ENCODE results near the gene RPS26. TPM values are rescaled to one million over a fixed set of nuclear protein-coding genes. Genes with fewer than 3 reads are reported as not detected.
A peak's percentile ranks its signal among the peaks of the same experiment; 100 is the strongest.

The RPS26 gene
- 100 to 1,000 TPM in 3 of 6 donors, 10 to 100 TPM in 3; 15.3 to 570 (median 150) TPM for total RNA-seq

DNA sequence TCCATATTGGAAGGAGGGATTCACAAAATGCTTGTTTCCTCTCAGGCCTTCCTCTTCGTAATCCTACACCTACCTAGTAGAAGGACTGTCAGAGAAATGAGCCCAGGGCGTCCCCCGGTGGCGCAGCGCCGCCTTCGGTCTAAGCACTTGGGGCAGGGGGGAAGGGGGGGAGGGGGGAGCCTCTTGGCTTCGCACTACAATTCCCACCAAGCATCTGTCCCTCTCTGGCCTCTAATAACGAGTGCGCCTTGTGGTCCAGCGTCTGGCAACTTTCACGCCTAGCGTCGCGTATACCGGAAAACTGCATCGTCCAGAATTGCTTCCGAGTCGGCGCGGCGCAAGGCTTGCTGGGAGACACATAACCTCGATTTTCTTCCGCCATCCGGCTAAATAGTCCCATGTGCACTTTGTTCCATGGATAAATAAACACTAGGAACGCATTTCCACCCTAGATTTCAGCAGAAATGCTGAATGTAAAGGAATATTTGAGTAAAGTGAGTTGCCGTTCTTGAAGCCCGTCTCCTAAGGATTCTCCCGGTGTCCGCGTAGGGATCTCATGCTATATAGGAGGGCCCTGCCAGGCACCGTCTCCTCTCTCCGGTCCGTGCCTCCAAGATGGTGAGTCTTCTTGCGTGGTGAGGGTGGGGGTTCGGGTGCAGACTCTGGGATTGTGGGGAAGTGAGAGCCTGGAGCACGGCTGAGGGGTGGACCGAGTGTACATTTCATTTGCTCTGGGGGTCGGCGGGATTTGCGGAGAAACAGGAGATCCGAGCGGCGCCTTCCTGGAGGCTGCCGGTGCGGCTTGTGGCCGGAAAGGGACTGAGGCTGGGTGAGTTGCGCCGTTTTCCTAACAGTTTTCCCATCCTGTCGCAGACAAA lies at the start of gene RPS26:
TSS of gene RPS26 (plus strand) at position 367 of the 878 bp plus-strand sequence. CDS start at position 616, 249 bp downstream.
- peak; percentile 98 for ATAC-seq (ENCODE audit: low FRiP score in 2 of 2)
- Histone ChIP-seq H3K27ac (peak within 1 kb of the TSS; percentile 90 to 97 (median 92)), H3K4me3 (peak within 1 kb of the TSS; percentile 59 to 80 (median 67)), H3K36me3 (peaks cover 10 to 40% (median 24%) of the 10 kb centered on the region in 4 donors), H3K9me3 (no peaks in the 10 kb centered on the region), H3K27me3 (no peaks in the 10 kb centered on the region), H3K4me1 (peaks cover 12 to 24% (median 19%) of the 10 kb centered on the region in 4 donors)
- 0% methylated on average over 38 to 50 of the region's 50 CpGs for WGBS, 2 donors
- DNase-seq, result peak; percentile 93 to 97
- TF ChIP-seq EP300 (IDR thresholded peaks at IDR 0.05) (peak in 1 of 4 donors; percentile 61), CTCF (IDR thresholded peaks at IDR 0.05) (peak in 5 of 6 experiments; percentile 22 to 60 (median 33)), POLR2AphosphoS5 (IDR thresholded peaks at IDR 0.05) (peak; percentile 97 to 99), POLR2A (IDR thresholded peaks at IDR 0.05) (peak; percentile 55 to 98 (median 95))

DNA sequence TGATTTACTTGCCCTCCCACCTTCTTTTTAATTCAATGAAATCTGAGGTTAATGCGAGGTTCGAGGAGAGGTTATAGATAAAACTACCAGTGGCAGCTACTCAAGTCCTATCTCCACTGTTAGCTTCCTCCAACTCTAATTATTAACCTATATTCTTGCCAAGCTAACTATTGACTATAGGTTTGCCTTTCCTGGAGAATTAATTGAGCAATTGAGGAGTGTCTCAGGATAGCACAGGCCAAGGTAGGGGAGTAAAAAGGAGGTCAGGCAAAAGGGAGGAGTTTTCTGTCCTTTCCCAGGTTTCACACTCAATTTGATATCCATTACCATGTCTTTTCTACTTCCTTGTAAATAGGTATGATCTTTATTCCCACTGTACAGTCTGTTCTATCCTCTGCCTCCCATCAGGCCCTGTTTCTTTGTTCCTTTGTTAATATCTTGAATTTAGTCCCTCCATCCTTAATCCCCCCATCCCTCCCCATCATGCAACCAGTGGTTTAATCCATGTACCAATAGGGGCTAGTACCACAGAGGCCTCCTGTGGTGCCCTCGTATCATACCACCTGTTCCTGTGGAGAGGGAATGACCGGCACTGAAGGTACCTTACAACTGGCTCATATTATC lies 48.4 kb upstream of the RPS26 start:
- Histone ChIP-seq H3K36me3 (peaks cover 38 to 71% (median 57%) of the 10 kb centered on the region in 4 donors), H3K9me3 (no peaks in the 10 kb centered on the region), H3K27ac (no peak overlapping the region), H3K4me3 (no peak overlapping the region), H3K27me3 (no peaks in the 10 kb centered on the region), H3K4me1 (peaks cover 10 to 17% (median 13%) of the 10 kb centered on the region in 4 donors)
- ATAC-seq (ENCODE audit: low FRiP score in 2 of 2) (no peak), DNase-seq (no peak)
- TF ChIP-seq EP300 (IDR thresholded peaks at IDR 0.05) (no peak), POLR2AphosphoS5 (IDR thresholded peaks at IDR 0.05) (no peak), POLR2A (IDR thresholded peaks at IDR 0.05) (no peak), CTCF (IDR thresholded peaks at IDR 0.05) (no peak)
- 90 to 93% methylated on average over 4 of the region's 4 CpGs for WGBS, 2 donors

GRCh38 chr12:55995366-55995765 lies 46.4 kb upstream of the RPS26 start:
- DNase-seq, result no peak
- TF ChIP-seq POLR2A (IDR thresholded peaks at IDR 0.05) (no peak), CTCF (IDR thresholded peaks at IDR 0.05) (no peak), EP300 (IDR thresholded peaks at IDR 0.05) (no peak), POLR2AphosphoS5 (IDR thresholded peaks at IDR 0.05) (no peak)
- H3K4me1 ChIP-seq, result peaks cover 10 to 23% (median 13%) of the 10 kb centered on the region in 4 donors
- H3K4me3 ChIP-seq, result no peak overlapping the region
- no peaks in the 10 kb centered on the region for H3K9me3 ChIP-seq
- H3K36me3 ChIP-seq, result peaks cover 32 to 56% (median 42%) of the 10 kb centered on the region in 4 donors
- no peak overlapping the region for H3K27ac ChIP-seq
- no peak for ATAC-seq (ENCODE audit: low FRiP score in 2 of 2)
- 81 to 83% methylated on average over 8 of the region's 8 CpGs for WGBS, 2 donors
- no peaks in the 10 kb centered on the region for H3K27me3 ChIP-seq

DNA sequence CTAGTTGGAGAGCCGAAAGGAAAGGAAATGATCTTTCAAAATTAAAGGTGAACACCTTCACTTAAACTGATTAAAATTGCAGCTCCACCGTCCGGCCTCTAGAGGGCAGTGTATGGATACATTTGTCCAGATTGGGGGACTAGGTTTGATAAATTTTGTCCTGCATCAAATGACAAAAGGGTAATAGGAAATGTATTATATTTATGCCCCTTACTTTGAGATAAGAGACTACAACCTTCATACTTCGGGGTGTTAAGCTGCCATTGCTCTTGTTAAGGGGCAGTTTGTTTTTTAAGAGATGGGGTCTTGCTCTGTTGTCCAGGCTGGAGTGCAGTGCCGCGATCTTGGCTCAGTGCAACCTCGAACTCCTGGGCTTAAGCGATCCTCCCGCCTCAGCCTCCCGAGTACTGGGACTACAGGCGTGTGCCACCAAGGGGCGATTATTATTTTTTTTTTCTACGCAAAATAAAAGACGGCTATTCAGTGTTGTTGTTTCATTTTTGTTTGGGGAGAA lies 45.5 kb upstream of the RPS26 start:
- ATAC-seq (ENCODE audit: low FRiP score in 2 of 2) (peak; percentile 88 to 89), DNase-seq (peak in 1 of 2 donors; percentile 71)
- H3K9me3 ChIP-seq, result no peaks in the 10 kb centered on the region
- peaks cover 23 to 49% (median 34%) of the 10 kb centered on the region in 4 donors for H3K36me3 ChIP-seq
- peak overlapping the region in 3 of 4 donors; percentile 60 to 84 (median 66) for H3K4me3 ChIP-seq
- WGBS, 2 donors, result 30 to 31% methylated on average over 14 of the region's 14 CpGs
- H3K27me3 ChIP-seq, result no peaks in the 10 kb centered on the region
- H3K27ac ChIP-seq, result peak overlapping the region; percentile 68 to 88 (median 82)
- TF ChIP-seq POLR2AphosphoS5 (IDR thresholded peaks at IDR 0.05) (no peak), CTCF (IDR thresholded peaks at IDR 0.05) (peak; percentile 65 to 84 (median 79))
- H3K4me1 ChIP-seq, result peaks cover 10 to 27% (median 14%) of the 10 kb centered on the region in 4 donors

All from upper lobe of left lung (tissue), 6 donors.